GM18951 (cell line): ENCODE data around the gene GTF3C2.
"Not testable (repeated sequence)": the region's sequence is repeated elsewhere in the genome, so short reads cannot be mapped to it uniquely, and the experiment has no call there.

Experiments
- POLR2A ChIP-seq: IDR thresholded peaks from 4 replicates; pipeline ENCODE4 v1.6.1; 2011; ENCODE audit warnings: mild to moderate bottlenecking; ENCODE audit not compliant: insufficient read length, insufficient read depth; ENCODE audit errors: extremely low read depth
- in situ Hi-C: fragments of 300-500 bp; cut with MboI; formaldehyde crosslinking; loops from one replicate; pipeline ENCODE4 v1.12.0; 2022; ENCODE audit warnings: low sequenced_read_pairs, mixed read lengths, inconsistent platforms; ENCODE audit not compliant: unreplicated experiment

GTF3C2 gene

GRCh38 chr2:27306136-27306535, 50.4 kb downstream of the GTF3C2 start:
- TF ChIP-seq POLR2A = no peak
- in situ Hi-C loops = no loop called here

- in situ Hi-C loops = no loop called here
These were observed 51.0 kb downstream of the GTF3C2 start for GRCh38 chr2:27305516-27305915.

GRCh38 chr2:27304488-27305240, 51.9 kb downstream of the GTF3C2 start:
- no peak for TF ChIP-seq POLR2A
- in situ Hi-C loops = no loop called here

More at GRCh38 chr2:27305516-27305915, 51.0 kb downstream of the GTF3C2 start:
- no peak for TF ChIP-seq POLR2A

- in situ Hi-C loops = no loop called here
- TF ChIP-seq POLR2A = no peak
These were observed 53.2 kb downstream of the GTF3C2 start for GRCh38 chr2:27303093-27304025.

- in situ Hi-C loops = not testable (repeated sequence)
These were observed 56.0 kb downstream of the GTF3C2 start for GRCh38 chr2:27300606-27301005.

GRCh38 chr2:27298391-27299080, 58.0 kb downstream of the GTF3C2 start:
- in situ Hi-C loops = no loop called here
- TF ChIP-seq POLR2A = no peak

GRCh38 chr2:27297195-27297594, 59.4 kb downstream of the GTF3C2 start:
- no peak for TF ChIP-seq POLR2A
- in situ Hi-C loops = no loop called here

GRCh38 chr2:27296481-27296880, 60.1 kb downstream of the GTF3C2 start:
- no peak for TF ChIP-seq POLR2A
- in situ Hi-C loops = no loop called here

GRCh38 chr2:27294928-27295327, 61.6 kb downstream of the GTF3C2 start:
- TF ChIP-seq POLR2A = no peak
- in situ Hi-C loops = no loop called here

- in situ Hi-C loops = no loop called here
- no peak for TF ChIP-seq POLR2A
These were observed 64.7 kb downstream of the GTF3C2 start for GRCh38 chr2:27291865-27292264.

- no peak for TF ChIP-seq POLR2A
- in situ Hi-C loops = no loop called here
These were observed 66.0 kb downstream of the GTF3C2 start for GRCh38 chr2:27290549-27290948.

- no peak for TF ChIP-seq POLR2A
- in situ Hi-C loops = loop anchor here (10.0 kb wide), 1 partner anchor 184 kb away; no protein-coding TSS in a partner anchor
These were observed 68.0 kb downstream of the GTF3C2 start for GRCh38 chr2:27288610-27289009.

GRCh38 chr2:27285481-27285880, 71.1 kb downstream of the GTF3C2 start:
- no peak for TF ChIP-seq POLR2A
- in situ Hi-C loops = loop anchor here (10.0 kb wide), 1 partner anchor 181 kb away; no protein-coding TSS in a partner anchor
